ENCODE data around the gene RAB33B.
"Not testable (repeated sequence)": the region's sequence is repeated elsewhere in the genome, so short reads cannot be mapped to it uniquely, and the experiment has no call there.

The RAB33B gene

DNA sequence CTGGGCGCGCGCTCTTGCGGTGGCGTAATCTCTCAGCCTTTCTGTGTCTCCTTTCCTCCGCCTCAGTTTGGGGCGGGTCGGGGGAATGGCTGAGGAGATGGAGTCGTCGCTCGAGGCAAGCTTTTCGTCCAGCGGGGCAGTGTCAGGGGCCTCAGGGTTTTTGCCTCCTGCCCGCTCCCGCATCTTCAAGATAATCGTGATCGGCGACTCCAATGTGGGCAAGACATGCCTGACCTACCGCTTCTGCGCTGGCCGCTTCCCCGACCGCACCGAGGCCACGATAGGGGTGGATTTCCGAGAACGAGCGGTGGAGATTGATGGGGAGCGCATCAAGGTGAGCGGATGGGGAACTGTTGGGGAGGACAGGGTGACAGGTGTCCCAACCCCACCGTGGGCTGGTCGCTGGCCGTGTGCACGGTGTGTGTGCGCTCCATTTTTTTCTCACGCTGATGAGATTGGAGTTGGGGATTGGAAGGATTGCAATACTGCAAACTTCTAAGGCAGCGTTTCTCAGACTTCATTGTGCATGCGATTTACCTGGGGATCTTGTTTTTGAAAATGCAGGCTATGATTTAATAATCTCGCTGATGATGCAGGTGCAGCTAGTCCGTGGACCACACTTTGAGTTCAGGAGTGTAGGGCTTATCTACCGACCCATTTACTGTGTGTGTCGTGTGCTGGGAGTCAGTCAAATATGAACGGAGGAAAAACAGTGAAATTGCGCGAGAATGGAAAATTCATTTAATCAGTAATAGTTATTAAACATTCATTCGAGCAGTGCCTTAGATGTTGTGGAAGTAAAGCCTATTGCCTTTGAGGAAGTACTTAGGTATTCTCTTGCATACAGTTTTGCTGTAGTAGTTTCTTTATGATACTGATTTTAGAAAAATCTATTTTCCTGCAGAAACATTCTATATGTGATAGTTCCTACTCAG lies at the start of gene RAB33B:
RAB33B (plus strand) TSS at position 11 of the 935 bp plus-strand sequence; CDS start at position 86, 75 bp downstream.
- DNase-seq: no peak

DNA sequence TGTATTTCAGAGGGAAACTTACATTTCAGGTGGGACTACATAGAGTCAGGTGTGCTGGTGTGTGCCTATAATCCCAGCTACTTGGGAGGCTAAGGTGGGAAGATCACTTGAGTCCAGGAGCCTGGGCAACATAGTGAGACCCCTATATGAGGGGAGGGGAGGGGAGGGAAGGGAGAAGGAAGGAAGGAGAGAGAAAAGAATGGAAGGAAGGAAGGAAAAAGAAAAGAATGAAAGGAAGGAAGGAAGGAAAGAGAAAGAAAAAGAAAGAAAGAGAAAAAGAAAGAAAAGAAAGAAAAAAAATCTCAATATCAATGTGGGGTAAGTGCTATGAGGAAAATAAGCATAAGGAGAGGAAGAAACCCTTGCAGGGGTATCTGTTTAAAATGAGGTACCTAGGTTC lies 43.6 kb upstream of the RAB33B start:
- DNase-seq: no peak

DNA sequence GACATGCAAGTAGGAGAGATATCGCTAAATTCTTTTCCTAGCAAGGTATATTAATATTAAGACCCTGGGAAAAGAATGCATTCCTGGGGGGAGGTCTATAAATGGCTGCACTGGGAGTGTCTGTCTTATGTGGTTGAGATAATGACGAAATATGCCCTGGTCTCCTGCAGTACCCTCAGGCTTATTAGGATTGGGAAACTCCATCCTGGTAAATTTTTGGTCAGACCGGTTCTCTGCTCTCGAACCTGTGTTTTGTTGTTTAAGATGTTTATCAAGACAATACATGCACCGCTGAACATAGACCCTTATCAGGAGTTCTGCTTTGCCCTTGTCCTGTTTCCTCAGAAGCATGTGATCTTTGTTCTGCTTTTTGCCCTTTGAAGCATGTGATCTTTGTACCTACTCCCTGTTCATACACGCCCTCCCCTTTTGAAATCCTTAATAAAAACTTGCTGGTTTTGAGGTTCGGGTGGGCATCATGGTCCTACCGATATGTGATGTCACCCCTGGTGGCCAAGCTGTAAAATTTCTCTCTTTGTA lies 39.2 kb upstream of the RAB33B start:
- DNase-seq: not testable (repeated sequence)

- peak in 1 of 2 donors; percentile 58 for DNase-seq
These were observed 37.7 kb upstream of the RAB33B start for GRCh38 chr4:139416073-139416673.

DNA sequence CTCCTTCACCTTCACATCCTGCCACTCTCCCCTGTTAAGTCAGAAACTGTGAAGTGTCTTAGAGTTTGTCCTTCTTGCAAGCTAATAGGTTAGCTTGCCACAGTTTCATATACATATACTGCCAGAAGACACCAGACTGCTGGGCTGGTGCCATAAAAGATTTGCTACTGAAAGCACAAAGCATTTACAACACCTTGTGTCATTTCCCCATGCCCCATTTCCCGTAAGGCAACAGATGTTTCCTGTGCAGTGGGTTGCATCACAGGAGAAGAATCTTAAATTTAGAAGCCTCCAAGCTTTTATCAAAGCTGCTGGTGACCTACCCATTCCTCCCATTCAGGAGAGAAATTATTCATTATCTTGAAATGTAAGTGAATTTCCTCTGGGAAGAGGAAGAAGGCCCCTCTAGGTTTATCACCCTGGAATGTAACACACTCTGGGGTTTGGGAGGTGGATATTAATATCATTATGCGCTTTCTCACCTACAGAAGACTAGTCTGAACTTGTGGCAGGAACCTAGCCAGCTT lies 34.5 kb upstream of the RAB33B start:
- DNase-seq: peak; percentile 10 to 46

- DNase-seq: no peak
These were observed 33.3 kb upstream of the RAB33B start for GRCh38 chr4:139420652-139421051.

GRCh38 chr4:139436122-139436521 lies 17.8 kb upstream of the RAB33B start:
- no peak for DNase-seq

DNA sequence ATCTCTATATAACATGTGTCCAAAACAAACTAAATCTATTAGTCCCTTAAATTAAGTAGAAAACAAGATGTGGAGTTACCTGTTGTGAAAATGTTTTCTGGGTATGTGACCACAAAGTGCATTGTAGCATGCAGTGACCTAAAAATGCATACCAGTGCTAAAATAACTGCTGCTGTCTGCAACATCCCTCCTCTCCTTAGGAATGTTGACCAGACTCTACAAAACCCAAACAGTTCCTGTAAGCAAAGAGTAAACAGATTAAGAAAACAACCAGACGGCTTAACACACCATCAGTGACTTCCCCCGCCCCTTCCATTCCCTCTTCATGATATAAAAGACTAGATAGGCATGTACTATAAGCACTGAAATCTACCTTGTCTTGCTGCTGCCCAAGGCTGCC lies 15.8 kb upstream of the RAB33B start:
- DNase-seq: no peak

DNA sequence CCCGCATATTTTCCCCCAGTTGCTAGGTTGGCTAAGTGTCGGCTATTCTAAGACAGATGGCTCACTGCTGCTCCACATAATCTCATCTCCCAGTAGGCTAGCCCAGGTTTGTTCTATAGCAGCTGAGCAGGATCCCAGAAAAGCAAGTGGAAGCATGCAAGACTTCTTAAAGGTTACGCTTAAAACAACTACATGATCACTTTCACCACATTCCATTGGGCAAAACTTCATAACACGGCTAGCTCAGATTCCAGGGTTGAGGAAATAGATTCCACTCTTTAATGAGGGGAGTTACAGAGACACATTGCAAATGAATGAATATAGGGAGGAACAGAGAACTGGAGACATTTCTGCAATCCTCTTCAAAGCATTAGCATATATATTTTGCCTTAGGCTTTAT lies 12.9 kb upstream of the RAB33B start:
- no peak for DNase-seq

DNA sequence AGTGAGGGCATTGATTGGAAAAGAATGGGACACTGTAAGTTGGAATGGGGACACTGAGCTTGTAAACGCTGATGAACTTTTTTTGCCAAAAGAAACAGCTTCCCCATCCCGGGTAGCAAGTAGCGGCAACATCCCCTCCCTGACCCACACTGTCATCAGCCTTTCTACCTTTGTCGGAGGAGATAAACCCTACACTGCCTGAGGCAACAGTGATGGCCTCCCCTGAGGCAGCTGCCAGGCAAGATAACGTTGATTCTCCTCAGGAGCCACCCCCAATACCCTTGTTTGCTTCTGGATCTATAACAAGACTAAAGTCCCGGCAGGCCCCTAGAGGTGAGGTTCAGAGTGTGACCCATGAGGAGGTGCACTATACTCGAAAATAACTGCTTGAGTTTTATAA lies 10.3 kb upstream of the RAB33B start:
- DNase-seq: no peak

GRCh38 chr4:139444881-139445280 lies 9.0 kb upstream of the RAB33B start:
- not testable (repeated sequence) for DNase-seq

- DNase-seq: not testable (repeated sequence)
These were observed 6.8 kb upstream of the RAB33B start for GRCh38 chr4:139447078-139447477.

DNA sequence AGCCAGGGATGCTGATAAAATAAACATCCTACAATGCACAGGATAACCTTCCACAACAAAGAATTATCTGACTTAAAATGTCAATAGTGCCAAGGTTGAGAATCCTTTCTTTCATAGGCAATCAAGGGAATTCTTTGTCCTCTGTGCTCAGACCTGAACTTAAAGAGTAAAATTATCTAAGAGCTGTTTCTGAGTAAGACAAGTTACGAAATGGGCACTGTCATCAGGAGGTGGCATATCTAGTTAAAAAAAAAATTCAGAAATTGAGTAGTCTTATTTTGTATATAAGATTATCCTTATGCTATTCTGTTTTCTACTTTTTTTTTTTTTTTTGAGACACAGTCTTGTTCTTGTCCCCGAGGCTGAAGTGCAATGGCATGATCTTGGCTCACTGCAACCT lies 3.3 kb upstream of the RAB33B start:
- DNase-seq: no peak

GRCh38 chr4:139451997-139452396 lies 1.9 kb upstream of the RAB33B start:
- DNase-seq: no peak

- DNase-seq: peak; percentile 82 to 86
These were observed 915 bp upstream of the RAB33B start for GRCh38 chr4:139453041-139453370.

DNA sequence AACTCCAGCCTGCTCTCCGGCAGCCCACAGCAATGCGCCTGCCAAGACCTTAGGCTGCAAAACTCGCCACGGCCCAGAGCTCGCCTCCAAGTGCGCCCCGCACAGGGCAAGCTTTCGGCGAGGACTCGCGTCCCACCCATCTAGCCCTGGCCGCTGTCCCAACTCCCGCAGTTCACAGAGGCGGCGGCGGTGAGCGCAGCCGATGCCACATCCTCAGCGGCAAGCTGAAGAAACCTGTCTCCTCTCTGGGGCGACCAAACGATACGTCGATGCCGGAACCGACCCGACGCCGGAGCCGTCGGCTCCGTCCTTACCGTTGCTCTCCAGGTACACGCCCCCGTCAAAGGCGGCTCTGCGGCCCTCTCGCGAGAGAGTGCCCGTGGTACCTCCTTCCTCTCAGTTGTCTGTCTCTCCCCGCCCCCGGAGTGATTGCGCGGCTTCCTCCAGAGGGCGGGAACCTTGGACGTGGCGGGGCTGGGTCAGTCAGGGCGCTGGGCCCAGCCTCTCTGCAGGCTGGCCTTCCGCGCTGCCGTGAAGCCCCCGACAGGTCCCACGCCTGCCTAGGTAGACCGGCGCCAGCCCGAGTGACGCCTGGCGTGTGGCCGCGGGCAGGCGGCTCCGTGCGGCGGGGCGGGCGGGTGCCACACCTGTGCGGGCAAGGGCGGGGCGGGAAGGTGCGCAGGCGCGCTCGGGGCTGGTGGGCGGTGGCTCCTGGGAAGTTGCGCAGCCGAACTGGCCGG lies 380 bp upstream of the RAB33B start:
- peak; percentile 97 for DNase-seq

DNA sequence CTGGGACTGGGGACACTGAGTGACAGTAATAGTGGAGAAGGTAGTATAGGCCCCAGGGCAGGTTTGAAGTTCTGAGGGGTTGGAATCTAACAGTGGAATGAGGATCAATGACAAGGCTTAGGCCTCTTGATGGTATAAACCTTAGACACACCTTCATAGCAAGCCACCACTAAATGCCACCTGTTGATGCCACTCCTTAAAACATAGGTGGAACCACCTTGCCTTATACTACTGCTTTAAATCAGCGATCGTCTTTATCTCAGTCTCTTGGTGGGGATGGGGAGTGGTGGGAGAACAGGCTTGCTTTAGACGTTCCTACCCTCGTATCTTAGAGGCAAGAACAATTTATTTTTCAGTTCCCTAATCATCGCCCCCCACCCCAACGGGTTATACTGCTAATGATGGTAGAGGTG lies 1.2 kb downstream of the RAB33B start:
- DNase-seq: no peak

- DNase-seq: no peak
These were observed 3.4 kb downstream of the RAB33B start for GRCh38 chr4:139457318-139457717.

DNA sequence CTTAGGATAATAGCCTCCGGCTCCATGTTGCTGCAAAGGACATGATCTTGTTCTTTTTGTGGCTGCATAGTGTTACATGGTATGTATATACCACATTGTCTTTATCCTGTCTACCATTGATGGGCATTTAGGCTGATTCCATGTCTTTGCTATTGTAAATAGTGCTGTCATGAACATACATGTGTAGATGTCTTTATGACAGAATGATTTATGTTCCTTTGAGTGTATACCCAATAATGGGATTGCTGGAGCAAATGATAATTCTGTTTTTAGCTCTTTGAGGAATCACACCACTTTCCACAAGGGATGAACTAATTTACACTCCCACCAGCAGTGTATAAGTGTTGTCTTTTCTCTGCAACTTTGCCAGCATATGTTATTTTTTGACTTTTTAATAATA lies 4.6 kb downstream of the RAB33B start:
- DNase-seq: no peak

- DNase-seq: no peak
These were observed 5.1 kb downstream of the RAB33B start for GRCh38 chr4:139458999-139459398.

GRCh38 chr4:139460565-139460964 lies 6.6 kb downstream of the RAB33B start:
- DNase-seq: no peak

- DNase-seq: no peak
These were observed 7.2 kb downstream of the RAB33B start for GRCh38 chr4:139461022-139461628.

DNA sequence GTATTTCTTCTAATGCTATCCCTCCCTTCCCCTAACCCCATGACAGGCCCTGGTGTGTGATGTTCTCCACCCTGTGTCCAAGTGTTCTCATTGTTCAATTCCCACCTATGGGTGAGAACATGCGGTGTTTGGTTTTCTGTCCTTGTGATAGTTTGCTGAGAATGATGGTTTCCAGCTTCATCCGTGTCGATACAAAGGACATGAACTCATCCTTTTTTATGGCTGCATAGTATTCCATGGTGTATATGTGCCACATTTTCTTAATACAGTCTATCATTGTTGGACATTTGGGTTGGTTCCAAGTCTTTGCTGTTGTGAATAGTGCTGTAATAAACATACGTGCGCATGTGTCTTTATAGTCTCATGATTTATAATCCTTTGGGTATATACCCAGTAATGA lies 10.6 kb downstream of the RAB33B start:
- not testable (repeated sequence) for DNase-seq
